SK-N-SH (cell line): ENCODE measurements around the gene CATSPERZ.

ENCODE experiments used
- CTCF ChIP-seq: fragments of 200-600 bp; sonication (generic); IDR thresholded peaks from 2 replicates; pipeline ENCODE4 v1.6.1; 2017; ENCODE audit warnings: antibody characterized with exemption, mild to moderate bottlenecking, moderate library complexity
- EZH2phosphoT487 ChIP-seq: fragments of 200-600 bp; sonication (generic); IDR thresholded peaks from 2 replicates; pipeline ENCODE4 v1.6.1; 2017; ENCODE audit warnings: low read depth, mixed run types, mild to moderate bottlenecking, antibody characterized with exemption, moderate library complexity, borderline replicate concordance
- GATA2 ChIP-seq: sonication (generic); formaldehyde crosslinking; IDR thresholded peaks from 2 replicates; pipeline ENCODE4 v1.5.0; 2020; ENCODE audit warnings: mild to moderate bottlenecking, missing genetic modification reagents
- JUND ChIP-seq: IDR thresholded peaks from 2 replicates; pipeline ENCODE4 v1.4.0; 2012
- MXI1 ChIP-seq: IDR thresholded peaks from 2 replicates; pipeline ENCODE4 v1.6.1; 2012; ENCODE audit warnings: mild to moderate bottlenecking, low read depth, low read length, improper control_type of control experiment
- PBX3 ChIP-seq: IDR thresholded peaks from 2 replicates; pipeline ENCODE4; 2012
- REST ChIP-seq: IDR thresholded peaks from 2 replicates; pipeline ENCODE4 v1.6.1; 2012; ENCODE audit warnings: mild to moderate bottlenecking, low read depth, low read length, moderate library complexity
- TEAD4 ChIP-seq: IDR thresholded peaks from 2 replicates; pipeline ENCODE4 v1.4.0; 2012; ENCODE audit warnings: mild to moderate bottlenecking, borderline replicate concordance; ENCODE audit not compliant: insufficient read depth
- USF1 ChIP-seq: IDR thresholded peaks from 2 replicates; pipeline ENCODE4 v1.4.0; 2012; ENCODE audit warnings: low read depth, borderline replicate concordance
- USF2 ChIP-seq: fragments of 150-350 bp; IDR thresholded peaks from 2 replicates; pipeline ENCODE4 v1.6.1; 2017; ENCODE audit warnings: antibody characterized with exemption, low read length, low read depth, borderline replicate concordance

GRCh38 chr11:64313491-64314145 lies 13.5 kb downstream of the CATSPERZ start:
- TF ChIP-seq USF2 (no peak), USF1 (no peak), CTCF (no peak), GATA2 (CRISPR knock-in tag) (no peak), JUND (no peak), MXI1 (no peak), REST (no peak), PBX3 (no peak), EZH2phosphoT487 (no peak), TEAD4 (no peak)
